CD1c-positive myeloid dendritic cell (primary cell): ENCODE measurements around the gene SEMA4D.
A peak's percentile ranks its signal among the peaks of the same experiment; 100 is the strongest.

Experiments used
- DNase-seq: peaks from one replicate; pipeline ENCODE4 v3.0.0-alpha.2; 2016; ENCODE audit errors: extremely low spot score

Gene SEMA4D

GRCh38 chr9:89528131-89528530 lies 30.2 kb upstream of the SEMA4D start:
- DNase-seq, result peak; percentile 48

DNA sequence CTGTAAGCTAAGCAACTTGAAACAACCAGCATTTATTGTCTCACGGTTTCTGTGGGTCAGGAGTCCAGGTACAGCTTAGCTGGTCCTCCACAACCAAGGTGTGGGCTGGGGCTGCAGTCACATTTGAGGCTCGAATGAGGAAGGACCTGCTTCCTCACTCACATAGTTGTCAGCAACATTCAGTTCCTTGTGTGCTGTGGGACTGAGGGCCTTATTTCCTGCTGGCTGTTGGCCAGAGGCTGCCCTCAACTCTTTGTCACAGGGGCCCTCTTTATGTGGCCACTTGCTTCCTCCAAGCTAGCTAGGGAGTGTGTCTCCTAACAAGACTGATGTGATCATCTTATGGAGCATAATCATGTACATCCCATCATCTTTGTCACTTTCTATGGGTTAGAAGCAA lies 29.2 kb upstream of the SEMA4D start:
- DNase-seq, result peak; percentile 89

GRCh38 chr9:89526667-89527066 lies 28.8 kb upstream of the SEMA4D start:
- DNase-seq, result no peak

DNA sequence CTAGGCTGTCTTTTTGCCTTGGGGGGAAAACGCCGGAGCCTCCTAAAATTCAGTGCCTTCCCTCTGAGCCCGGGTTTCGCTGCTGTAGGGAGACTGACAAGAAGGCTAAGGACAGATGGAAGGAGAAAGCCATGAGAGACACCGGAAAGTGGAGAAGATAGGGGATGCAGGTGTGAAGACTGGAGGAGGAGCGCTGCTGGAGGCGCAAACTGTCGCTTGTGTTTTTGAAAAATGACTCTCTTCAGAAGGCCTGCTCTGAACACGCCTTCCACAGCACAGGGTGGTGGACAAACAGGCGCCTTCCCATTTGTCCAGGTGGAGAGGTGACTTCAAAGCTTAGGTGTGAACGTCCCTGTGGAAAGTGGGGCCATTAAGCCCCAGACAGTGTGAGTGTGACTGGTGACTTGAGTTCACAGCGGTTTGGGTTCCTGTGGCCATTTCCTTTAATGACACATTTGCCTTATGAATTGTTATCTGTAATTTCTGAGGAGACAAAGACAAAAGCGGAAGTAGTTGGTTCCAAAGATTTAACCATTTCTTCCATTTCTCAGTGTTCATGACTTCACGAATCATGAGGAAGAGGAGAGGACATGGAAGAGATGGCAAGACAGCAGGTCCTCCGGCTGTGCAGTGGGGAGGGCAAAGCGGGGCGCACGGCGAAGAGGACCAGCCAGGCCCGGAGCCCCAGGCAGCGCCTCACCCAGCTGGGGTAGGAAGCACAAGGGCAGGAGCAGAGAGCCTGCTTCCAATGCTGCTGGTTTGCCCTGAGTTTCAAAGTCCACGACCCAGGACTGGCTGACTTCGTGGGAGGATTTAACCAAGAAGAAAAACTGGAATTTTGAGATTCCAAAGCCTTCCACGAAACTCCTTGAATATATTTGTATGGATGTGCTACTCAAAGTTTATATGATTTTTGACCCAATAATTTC lies 27.8 kb upstream of the SEMA4D start:
- peak; percentile 81 for DNase-seq

DNA sequence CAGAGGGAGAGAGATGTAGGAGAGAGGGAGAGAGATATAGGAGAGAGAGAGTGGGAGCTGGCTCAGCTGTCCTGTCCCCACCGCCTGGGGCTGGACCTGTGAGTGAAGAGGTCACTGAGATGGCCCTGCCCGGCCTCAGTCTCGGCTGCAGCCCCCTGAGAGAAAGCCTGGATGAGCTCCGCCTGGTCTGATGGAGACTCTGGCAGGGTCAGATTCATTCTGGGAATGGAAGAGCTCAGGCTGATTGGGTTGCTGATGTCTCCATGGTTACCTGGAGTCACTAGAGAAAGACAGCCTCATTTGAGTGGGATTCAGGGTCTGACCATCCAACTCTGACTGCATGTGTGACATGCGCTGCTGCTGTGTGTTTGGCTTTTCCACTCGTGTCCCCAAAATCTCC lies 27.1 kb upstream of the SEMA4D start:
- DNase-seq, result no peak

GRCh38 chr9:89523948-89524347 lies 26.0 kb upstream of the SEMA4D start:
- peak; percentile 26 for DNase-seq

- peak; percentile 20 for DNase-seq
Measured at GRCh38 chr9:89522959-89523285, 25.0 kb upstream of the SEMA4D start.

- DNase-seq, result peak; percentile 86
Measured at GRCh38 chr9:89522261-89522958, 24.5 kb upstream of the SEMA4D start.

GRCh38 chr9:89519366-89519805 lies 21.5 kb upstream of the SEMA4D start:
- no peak for DNase-seq

GRCh38 chr9:89518466-89519365 lies 20.8 kb upstream of the SEMA4D start:
- peak; percentile 36 for DNase-seq

DNA sequence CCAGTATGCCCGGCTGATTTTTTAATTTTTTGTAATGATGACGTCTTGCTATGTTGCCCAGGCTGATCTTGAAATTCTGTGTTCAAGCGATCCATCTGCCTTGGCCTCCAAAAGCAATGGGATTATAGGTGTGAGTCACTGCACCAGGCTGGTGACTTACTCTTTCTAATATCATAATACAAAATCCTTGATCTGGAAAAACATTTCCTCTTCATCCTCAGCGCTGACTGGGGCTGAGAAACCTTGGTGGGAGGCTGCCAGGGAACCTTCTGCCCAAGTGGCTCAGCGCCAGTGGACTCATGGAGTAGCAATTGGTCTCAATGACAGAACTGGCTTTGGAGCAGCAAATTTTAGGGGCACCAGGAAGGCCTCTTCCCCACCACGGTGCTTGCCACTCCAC lies 17.5 kb upstream of the SEMA4D start:
- no peak for DNase-seq

GRCh38 chr9:89514956-89515355 lies 17.0 kb upstream of the SEMA4D start:
- DNase-seq, result no peak

DNA sequence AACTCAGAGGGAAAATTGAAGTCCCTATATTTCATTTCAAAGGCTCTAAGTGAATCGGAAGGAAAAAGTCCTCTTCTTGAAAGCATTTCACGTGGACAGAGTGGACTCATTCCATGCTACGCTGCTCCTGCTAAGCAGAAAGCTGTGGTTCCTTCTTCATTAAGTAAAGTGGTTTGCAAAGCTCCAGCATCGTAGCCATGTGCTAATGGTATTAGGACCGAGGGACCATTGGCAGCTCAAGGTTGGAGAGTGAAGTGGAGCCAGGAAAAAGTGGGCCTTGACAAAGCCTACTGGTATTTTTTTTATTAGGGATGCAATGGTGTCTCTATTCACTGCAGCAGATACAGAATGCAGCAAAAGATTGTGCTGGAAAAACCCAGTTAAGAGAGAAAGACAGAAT lies 16.4 kb upstream of the SEMA4D start:
- DNase-seq, result no peak

- no peak for DNase-seq
Measured at GRCh38 chr9:89513837-89514236, 15.9 kb upstream of the SEMA4D start.

DNA sequence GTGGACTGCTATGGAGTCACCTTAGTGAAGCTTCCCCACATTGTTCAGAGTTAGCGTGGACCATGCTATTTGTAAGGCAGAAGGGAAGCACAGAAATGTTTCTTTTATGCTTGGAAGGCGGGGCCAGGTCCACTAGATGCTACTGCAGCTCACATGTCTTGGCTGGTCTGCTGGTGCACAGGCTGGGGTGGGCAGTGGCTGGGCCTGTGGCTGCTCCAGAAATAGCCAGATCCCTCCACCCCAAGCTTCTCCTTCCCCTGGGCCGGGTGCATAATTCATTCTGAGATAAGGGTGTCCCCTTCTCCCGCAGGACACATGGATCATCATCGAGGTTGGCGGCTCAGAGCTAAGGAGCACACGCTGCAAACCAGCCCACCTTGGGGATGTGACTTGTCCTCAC lies 14.5 kb upstream of the SEMA4D start:
- DNase-seq, result no peak

DNA sequence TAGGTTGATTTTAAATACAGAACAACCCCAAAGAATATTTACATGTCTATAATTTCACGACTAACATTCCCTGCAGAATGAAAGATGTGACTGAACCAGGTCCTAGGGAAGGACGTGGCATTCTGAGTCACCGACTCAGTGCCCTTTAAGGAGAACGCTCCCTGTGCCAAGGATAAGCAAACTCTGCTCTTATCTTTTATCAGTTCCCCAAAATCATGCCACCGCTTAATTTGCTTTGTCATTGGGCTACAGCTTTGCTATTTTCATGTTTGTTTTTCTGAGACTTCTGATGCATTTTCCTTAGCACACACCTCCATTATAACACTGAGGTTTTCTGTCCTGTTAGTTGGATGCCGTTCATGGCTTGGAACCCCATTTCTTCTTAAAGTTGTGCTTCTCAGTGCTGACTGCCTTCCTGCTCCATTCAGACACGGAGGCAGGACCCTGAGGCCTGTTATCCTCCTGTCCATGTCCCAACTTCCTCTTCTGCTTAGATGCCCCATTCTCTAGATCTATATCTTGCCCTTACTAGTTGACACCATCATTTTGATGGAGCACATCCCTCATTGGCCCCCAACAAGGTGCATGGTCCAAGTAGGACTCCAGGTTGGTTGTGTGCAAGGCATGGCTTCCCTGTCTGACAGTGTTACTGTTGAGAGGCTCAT lies 11.2 kb upstream of the SEMA4D start:
- DNase-seq, result peak; percentile 64

GRCh38 chr9:89505911-89506310 lies 8.0 kb upstream of the SEMA4D start:
- DNase-seq, result no peak

DNA sequence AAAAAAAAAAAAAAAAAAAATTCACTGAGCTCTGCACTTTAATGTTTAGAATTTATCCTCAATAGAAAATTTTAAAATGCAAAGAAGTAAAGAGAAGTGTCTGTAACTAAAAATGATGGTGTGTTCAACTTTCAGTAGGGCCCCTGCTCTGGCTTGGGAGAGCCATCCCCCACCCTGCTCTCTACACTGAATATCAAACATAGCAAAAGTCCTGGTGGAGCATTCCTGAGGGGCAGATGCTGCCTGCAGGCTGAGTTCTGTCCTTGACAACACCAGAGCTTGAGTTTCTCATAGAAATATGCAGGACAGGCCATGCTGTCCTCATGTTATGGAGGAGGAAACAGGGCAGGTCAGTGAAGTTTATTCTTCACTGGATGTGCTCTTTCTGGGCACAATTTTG lies 7.1 kb upstream of the SEMA4D start:
- no peak for DNase-seq

- DNase-seq, result no peak
Measured at GRCh38 chr9:89502671-89503070, 4.8 kb upstream of the SEMA4D start.

DNA sequence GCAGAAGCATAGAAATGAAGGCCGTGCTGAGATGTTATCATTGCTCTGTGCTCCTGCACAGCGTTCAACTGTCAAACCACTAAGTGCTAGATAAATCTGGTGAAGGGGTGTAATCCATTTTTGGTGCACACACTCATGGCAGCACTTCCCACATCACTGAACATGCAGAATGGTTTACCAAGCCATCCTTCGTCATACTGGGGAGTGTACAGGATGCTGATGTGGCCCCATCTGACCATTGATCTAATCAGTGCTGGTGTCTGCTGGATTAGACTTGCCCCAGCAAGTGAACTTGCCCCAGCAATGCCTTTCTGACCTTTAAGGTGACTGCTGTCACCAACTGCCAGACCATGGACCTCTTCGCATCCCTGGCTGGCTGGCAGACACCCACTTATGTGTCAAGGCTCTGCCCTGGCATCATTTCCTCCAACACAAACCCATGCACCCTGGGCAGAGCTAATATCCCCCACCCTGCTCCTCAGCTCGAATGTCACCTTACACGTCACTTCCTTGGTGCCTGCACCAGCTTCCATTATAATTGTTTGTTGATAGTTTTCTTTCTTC lies 4.2 kb upstream of the SEMA4D start:
- no peak for DNase-seq

DNA sequence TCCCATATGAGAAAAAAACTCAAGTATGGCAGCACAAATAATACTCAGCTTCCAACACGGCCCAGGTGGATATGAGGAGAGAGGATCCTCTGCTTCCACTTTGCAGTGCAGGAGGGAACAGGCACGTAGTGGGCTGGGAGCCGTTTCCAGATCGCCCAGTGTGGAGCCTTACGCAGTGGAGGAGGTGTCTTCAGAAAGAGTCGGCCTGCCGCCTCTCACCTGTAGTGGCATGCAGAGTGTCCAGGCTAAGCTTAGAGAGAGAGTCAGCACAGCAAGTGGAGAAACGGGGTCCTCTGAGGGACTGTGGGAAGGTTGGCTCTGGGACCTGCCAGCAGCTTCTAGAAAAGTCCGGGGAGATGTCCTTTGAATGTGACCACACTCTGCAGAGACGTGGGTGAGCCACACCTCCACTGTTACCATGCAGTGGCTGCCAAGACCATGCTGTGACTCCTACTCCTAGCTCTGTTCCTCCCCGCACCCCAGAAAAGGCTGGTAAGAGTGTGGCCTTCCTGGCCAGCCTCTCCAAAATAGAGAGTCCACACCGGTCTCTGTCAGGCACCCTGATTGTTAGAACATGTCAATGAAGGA lies 3.5 kb upstream of the SEMA4D start:
- no peak for DNase-seq
